ENCODE measurements around the gene RNF180.
"Not testable (repeated sequence)": the region's sequence is repeated elsewhere in the genome, so short reads cannot be mapped to it uniquely, and the experiment has no call there.

RNF180 gene

DNA sequence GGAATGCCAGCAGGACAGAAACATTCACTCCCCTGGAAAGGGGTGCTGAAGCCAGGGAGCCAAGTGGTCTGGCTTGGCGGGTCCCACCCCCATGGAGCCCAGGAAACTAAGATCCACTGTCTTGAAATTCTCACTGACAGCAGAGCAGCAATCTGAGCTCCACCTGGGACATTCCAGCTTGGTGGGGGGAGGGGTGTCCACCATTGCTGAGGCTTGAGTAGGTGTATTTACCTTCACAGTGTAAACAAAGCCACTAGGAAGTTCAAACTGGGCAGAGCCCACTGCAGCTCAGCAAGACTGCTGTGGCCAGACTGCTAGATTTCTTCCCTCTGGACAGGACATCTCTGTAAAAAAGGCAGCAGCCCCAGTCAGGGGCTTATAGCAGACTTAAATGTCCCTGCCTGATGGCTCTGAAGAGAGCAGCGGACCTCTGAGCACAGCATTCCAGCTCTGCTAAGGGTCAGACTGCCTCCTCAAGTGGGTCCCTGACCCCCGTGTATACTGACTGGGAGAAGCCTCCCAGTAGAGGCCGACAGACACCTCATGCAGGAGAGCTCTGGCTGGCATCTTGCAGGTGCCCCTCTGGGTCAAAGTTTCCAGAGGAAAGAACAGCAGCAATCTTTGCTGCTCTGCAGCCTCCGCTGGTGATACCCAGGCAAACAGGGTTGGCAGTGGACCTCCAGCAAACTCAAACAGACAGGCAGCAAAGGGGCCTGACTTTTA lies 241.6 kb downstream of the RNF180 start:
- not testable (repeated sequence) for DNase-seq

GRCh38 chr5:64417390-64417789 lies 251.7 kb downstream of the RNF180 start:
- no peak for DNase-seq

GRCh38 chr5:64418013-64418412 lies 252.4 kb downstream of the RNF180 start:
- no peak for DNase-seq

Data from NCI-H446 (cell line).